Measurements from ENCODE around the gene ATP6V0D1.
"Not testable (repeated sequence)": the region's sequence is repeated elsewhere in the genome, so short reads cannot be mapped to it uniquely, and the experiment has no call there.

The ATP6V0D1 gene

DNA sequence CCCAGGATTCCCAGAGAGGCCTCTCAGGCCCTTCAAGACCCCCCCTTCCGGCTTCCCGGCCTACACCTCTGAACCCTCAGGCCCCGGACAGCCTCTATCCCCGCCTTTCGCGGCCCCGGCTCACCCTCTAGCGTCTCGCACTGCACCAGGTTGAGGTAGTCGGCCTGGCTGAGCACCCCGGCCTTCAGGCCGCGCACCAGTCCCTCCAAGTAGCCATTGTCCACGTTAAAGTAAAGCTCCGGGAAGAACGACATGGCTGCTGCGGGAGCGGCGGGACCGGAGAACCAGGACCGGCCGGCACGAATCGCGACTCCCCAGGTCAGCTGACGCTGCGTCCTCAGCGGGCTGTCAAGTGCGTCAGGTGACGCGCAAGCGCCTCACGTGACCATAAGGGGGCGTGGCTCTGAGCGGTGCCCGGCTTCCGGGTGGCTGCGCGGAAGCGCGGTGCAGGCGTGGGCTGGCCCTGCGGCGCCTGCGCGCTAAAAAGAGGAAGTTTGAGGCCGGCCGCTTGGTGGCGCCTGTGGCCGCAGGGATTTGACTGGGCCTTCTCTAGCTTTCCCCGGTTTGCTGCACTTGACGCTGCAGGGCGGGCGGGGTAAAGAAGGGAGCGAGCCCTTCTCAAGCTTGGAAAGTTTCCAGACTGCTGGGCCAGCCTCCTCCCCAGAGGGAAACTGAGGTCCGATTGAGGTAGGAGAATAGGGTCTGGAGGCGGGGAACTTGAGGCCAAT lies at the start of gene ATP6V0D1:
TSS of gene ATP6V0D1 (minus strand) at position 325 of the 728 bp plus-strand sequence. CDS start at position 254, 71 bp downstream.
- DNase-seq (ENCODE audit: low spot score): peak; percentile 99

GRCh38 chr16:67530013-67530939 lies 49.3 kb upstream of the ATP6V0D1 start:
- peak; percentile 87 for DNase-seq (ENCODE audit: low spot score)

DNA sequence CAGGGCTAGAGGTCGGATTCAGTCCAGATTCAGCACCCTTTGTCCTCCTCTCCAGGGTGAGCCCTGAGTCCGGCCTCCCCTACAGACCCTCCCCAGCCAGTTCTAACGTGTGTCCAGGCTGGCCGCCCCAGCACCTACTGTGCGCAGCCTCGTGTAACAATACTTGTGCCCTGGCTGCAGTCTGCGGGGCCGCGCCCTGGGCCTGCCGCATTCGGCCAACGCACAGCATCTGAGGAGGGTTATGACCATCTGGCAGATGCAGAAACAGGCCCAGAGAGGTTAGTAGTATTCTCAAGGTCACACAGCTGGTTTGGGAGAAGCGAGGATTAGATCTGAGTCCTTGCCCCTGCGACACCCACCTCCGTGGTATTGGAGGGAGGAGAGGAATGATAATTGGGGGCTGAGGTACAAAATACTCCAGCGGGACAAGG lies 48.6 kb upstream of the ATP6V0D1 start:
- no peak for DNase-seq (ENCODE audit: low spot score)

- DNase-seq (ENCODE audit: low spot score): peak; percentile 40
Observed at GRCh38 chr16:67528870-67529581, 48.1 kb upstream of the ATP6V0D1 start.

DNA sequence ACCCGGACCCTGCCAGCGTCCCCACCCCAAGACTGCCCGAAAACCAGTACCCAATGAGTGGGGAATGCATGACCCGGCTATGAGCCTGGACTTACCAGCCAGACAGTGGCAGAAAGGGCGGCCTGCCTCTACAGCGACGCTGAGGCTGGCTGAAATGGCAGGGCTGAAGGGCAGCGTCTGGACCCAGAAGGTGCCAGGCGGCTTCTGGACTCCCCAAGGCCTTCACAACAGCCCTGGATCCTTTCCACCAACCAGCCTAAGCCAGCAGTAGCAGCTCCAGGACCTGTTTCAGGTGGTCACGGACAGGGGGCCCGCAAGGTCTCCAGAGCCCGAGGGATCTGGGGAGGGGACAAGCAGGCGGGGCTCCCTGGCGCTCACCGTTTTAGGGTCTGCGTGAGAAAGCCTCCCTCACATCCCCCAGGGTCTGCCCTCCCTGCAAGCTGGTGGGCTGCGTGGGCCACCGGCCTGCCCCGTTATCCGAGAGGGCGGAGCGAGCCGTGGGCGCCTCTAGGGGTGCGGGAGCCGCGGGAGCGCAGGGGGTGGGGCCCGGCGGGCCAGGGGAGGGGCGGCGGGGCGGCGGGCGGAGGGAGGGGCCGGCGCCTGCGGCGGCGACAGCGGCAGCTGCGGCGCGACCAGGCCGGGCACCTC lies 47.4 kb upstream of the ATP6V0D1 start, which contains the start of gene RIPOR1:
TSS of gene RIPOR1 (plus strand) at position 608 of the 648 bp plus-strand sequence. CDS start 9,618 bp downstream, outside the sequence.
- peak; percentile 82 for DNase-seq (ENCODE audit: low spot score)

DNA sequence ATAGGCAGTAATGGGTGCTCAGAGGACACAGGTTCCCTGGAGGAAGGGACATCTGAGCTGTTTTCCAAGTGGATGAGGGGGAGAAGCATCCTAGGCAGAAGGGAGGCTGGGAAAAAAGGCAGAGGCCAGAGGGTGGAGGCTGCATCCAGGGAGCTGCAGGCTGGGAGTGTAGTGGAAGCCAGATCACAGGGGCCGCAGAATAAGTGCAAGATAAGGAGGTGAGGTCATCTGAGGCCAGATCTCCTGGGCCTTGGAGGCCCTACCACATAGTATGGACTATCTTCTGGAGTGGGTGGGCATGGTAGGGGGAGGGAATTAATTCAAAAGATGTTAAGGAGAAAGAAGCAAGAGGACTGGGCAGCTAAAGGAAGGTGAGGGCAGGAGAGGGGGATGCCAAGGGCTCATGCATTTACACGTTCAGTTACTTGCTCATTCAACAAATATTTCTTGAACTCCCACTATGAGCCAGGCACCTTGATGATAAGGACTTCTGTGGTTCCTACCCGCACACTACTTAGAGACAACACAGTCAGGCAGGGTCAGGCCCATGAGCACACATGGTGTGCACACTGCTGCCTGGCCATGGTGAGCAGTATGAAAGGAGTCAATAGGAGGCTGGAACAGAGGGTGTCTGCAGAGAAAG lies 45.3 kb upstream of the ATP6V0D1 start:
- DNase-seq (ENCODE audit: low spot score): no peak

- peak; percentile 42 for DNase-seq (ENCODE audit: low spot score)
Observed at GRCh38 chr16:67525176-67525860, 44.4 kb upstream of the ATP6V0D1 start.

- peak; percentile 95 for DNase-seq (ENCODE audit: low spot score)
Observed at GRCh38 chr16:67521095-67521804, 40.3 kb upstream of the ATP6V0D1 start.

- no peak for DNase-seq (ENCODE audit: low spot score)
Observed at GRCh38 chr16:67519242-67519641, 38.3 kb upstream of the ATP6V0D1 start.

GRCh38 chr16:67518676-67519075 lies 37.7 kb upstream of the ATP6V0D1 start:
- no peak for DNase-seq (ENCODE audit: low spot score)

DNA sequence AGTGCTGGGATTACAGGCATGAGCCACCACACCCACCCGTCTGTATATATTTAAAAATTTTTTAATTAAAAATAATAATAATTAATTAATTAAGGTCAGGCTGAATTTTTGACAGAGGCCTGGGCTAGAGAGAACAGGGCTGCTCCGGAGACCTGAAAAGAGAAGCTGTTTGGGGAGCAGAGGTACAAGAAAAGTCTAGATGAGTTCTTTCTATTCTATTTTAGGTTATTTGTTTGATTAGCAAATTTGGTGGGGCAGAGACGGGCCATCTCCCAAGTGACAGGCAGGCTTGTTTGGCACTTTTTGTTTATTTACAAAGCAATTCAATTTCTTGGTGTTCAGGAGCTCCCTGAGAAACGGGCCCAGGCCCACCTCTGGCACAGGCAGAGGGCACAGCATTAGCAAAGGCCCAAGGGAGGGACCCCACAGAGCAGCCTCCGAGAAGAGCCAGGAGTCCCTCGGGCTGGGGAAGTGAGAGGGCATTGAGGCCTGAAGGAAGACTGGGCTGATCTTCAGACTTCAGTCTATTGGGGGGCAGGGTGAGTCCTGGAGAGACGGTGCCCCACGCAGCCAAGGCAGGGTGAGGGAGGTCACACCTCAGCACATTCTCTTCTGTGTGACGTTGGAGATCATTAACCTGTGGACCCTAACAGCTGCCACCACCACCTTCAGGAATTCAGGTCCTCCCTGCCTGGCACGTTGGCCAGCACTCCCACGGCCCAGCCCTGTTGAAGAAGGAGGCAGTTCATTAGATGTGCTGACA lies 36.9 kb upstream of the ATP6V0D1 start:
- no peak for DNase-seq (ENCODE audit: low spot score)

- no peak for DNase-seq (ENCODE audit: low spot score)
Observed at GRCh38 chr16:67517155-67517445, 36.1 kb upstream of the ATP6V0D1 start.

GRCh38 chr16:67516296-67517154 lies 35.6 kb upstream of the ATP6V0D1 start:
- DNase-seq (ENCODE audit: low spot score): peak; percentile 65

DNA sequence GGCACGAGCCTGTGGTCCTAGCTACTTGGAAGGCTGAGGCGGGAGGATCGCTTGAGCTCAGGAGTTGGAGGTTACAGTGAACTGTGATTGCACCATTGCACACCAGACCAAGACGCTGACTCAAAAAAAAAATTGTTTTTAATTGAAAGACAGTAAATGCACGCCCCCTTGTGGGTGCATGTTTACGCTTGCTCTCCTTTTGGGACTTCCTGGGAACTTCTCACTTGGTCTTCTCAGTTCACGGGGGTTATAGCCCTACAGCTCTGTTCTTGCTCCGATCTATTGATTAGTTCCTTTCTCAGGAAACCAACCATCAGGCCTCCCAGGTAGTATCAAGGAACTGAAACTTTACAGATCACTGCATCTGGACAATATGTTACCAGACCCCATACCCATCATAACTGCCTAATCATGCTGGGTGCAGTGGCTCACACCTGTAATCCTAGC lies 33.4 kb upstream of the ATP6V0D1 start:
- peak; percentile 66 for DNase-seq (ENCODE audit: low spot score)

DNA sequence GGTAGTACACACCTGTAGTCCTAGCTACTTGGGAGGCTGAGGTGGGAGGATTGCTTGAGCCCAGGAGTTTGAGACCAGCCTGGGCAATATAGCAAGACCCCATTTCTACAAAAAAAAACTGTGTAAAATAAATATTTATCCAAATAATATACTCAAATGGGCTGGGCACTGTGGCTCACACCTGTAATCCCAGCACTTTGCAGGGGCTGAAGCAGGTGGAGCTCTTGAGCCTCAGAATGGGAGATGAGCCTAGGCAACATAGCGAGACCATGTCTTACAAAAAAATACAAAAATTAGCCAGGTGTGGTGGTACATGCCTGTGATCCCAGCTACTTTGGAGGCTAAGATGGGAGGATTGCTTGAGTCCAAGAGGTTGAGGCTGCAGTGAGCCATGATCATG lies 32.9 kb upstream of the ATP6V0D1 start:
- DNase-seq (ENCODE audit: low spot score): not testable (repeated sequence)

DNA sequence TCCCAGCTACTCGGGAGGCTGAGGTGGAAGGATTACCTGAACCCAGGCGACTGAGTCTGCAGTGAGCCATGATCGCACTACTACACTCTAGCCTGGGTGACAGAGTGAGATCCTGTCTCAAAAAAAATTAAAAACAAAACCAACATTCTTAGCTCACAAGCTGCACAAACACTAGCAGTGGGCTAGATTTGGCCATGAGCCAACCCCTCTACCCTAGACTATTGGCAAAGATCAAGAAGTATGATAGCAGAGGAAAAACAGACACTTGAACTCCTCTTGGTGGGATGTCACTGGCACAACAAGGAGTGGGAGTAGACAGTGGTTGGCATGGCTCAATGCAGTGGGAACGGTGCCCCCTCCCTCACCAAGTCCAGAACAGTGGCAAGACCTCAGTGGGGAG lies 28.1 kb upstream of the ATP6V0D1 start:
- DNase-seq (ENCODE audit: low spot score): no peak

GRCh38 chr16:67506468-67506867 lies 25.5 kb upstream of the ATP6V0D1 start:
- DNase-seq (ENCODE audit: low spot score): no peak
